Left ventricle myocardium inferior (tissue), 1 donor: ENCODE results near the gene MT1E. TPM values are rescaled to one million over a fixed set of nuclear protein-coding genes. Genes with fewer than 3 reads are reported as not detected.
A peak's percentile ranks its signal among the peaks of the same experiment; 100 is the strongest.

Source experiments
- DNase-seq: peaks from one replicate; pipeline ENCODE4 v3.0.0-alpha.2; 2020
- H3K27ac ChIP-seq: fragments of 200-600 bp; replicated peaks from 2 replicates; pipeline ENCODE4 v1.8.0; 2021
- H3K27me3 ChIP-seq: fragments of 200-600 bp; 2 replicates; pipeline ENCODE4 v1.8.0; 2021; ENCODE audit warnings: low read depth
- H3K36me3 ChIP-seq: fragments of 200-600 bp; 2 replicates; pipeline ENCODE4 v1.8.0; 2021
- H3K4me1 ChIP-seq: fragments of 200-600 bp; 2 replicates; pipeline ENCODE4 v1.8.0; 2021
- H3K4me3 ChIP-seq: fragments of 200-600 bp; 2 replicates; pipeline ENCODE4 v1.8.0; 2021; ENCODE audit warnings: mild to moderate bottlenecking, moderate library complexity
- H3K9me3 ChIP-seq: fragments of 200-600 bp; replicated peaks from 2 replicates; pipeline ENCODE4 v1.8.0; 2021
- intact Hi-C: fragments of 100-400 bp; cut with micrococcal nuclease; formaldehyde crosslinking; loops from one replicate; pipeline ENCODE4 v1.11.0; 2022
- total RNA-seq: library from RNA; stranded (reverse); fragmentation: NEBNext Ultra II Directional; extraction: Animal tissue kit (Norgen Biotek cat#: 25700); gene quantifications from one replicate; pipeline ENCODE4 v1.2.1, GENCODE V29; 2021
- TF ChIP-seq, protein P1 (sequence below): fragments of 200-600 bp; IDR thresholded peaks from 2 replicates; pipeline ENCODE4 v1.8.0; 2021; ENCODE audit warnings: antibody characterized with exemption, mild to moderate bottlenecking, borderline replicate concordance
- donor health status: DM: no; HTN: yes; CAD: no; lungs with severe emphysema.

MT1E gene
- total RNA-seq, 1 donor from 2014 or later = 126 TPM

- TF ChIP-seq, protein P1, sequence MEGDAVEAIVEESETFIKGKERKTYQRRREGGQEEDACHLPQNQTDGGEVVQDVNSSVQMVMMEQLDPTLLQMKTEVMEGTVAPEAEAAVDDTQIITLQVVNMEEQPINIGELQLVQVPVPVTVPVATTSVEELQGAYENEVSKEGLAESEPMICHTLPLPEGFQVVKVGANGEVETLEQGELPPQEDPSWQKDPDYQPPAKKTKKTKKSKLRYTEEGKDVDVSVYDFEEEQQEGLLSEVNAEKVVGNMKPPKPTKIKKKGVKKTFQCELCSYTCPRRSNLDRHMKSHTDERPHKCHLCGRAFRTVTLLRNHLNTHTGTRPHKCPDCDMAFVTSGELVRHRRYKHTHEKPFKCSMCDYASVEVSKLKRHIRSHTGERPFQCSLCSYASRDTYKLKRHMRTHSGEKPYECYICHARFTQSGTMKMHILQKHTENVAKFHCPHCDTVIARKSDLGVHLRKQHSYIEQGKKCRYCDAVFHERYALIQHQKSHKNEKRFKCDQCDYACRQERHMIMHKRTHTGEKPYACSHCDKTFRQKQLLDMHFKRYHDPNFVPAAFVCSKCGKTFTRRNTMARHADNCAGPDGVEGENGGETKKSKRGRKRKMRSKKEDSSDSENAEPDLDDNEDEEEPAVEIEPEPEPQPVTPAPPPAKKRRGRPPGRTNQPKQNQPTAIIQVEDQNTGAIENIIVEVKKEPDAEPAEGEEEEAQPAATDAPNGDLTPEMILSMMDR = no peak
- no peak for DNase-seq
- Histone ChIP-seq H3K9me3 (no peaks in the 10 kb centered on the region), H3K27ac (no peak within 1 kb of the TSS), H3K27me3 (peaks cover 49% of the 10 kb centered on the region), H3K36me3 (no peaks in the 10 kb centered on the region), H3K4me1 (no peaks in the 10 kb centered on the region), H3K4me3 (no peak within 1 kb of the TSS)
- intact Hi-C loops = no loop called here
Measured at GRCh38 chr16:56651586-56651985, 26.0 kb downstream of the MT1E start, which contains the start of gene MT1B. Gene MT1B, plus strand, starts transcription at chr16:56651886. Its CDS starts 68 bp downstream, at chr16:56651954.

GRCh38 chr16:56652600-56652999 lies 27.0 kb downstream of the MT1E start:
- H3K4me3 ChIP-seq = no peak overlapping the region
- no peak for DNase-seq
- TF ChIP-seq, protein P1 = no peak
- no peak overlapping the region for H3K27ac ChIP-seq
- H3K27me3 ChIP-seq = peaks cover 39% of the 10 kb centered on the region
- peaks cover 5% of the 10 kb centered on the region for H3K4me1 ChIP-seq
- H3K9me3 ChIP-seq = no peaks in the 10 kb centered on the region
- no peaks in the 10 kb centered on the region for H3K36me3 ChIP-seq
- intact Hi-C loops = no loop called here

- no peak for DNase-seq
- Histone ChIP-seq H3K4me3 (no peak overlapping the region), H3K36me3 (no peaks in the 10 kb centered on the region), H3K27me3 (peaks cover 33% of the 10 kb centered on the region), H3K27ac (no peak overlapping the region), H3K4me1 (peaks cover 11% of the 10 kb centered on the region), H3K9me3 (no peaks in the 10 kb centered on the region)
- TF ChIP-seq, protein P1 = no peak
- intact Hi-C loops = no loop called here
Measured at GRCh38 chr16:56653218-56653617, 27.6 kb downstream of the MT1E start.

DNA sequence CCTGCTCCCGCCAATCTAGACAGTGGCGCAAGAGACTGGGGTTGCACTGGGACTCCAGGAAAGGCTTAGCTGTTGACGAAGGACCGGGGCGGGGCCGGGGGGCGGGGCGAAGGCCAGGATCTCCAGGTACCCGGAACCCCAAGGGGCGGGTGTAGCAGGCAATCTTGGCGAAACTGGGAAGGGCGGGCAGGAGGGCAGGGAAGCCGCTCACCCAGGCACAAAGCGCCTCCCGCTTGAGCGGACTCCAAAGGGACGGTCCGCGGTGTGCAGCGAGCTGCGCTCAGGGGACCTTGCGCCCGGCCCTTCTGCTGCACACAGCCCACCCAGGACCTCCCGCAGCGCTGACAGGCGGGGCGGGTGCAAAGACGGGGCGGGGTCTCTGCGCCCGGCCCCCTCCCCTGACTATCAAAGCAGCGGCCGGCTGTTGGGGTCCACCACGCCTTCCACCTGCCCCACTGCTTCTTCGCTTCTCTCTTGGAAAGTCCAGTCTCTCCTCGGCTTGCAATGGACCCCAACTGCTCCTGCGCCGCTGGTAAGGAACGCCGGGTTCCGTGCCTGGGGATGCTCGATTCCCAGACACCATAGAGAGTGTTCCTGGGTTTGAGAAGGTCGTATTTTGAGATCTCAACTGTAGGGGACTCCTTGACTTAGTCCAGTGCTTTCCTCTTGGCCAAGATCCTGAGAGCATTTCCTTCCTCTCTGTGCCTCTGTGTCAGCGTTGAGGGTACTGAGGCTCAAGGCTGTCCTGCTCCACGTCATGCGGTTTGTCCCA lies 32.2 kb downstream of the MT1E start, which contains the start of gene MT1F:
Gene MT1F, plus strand, starts transcription at position 405 of the 772 bp plus-strand sequence. Its CDS starts 100 bp downstream, at position 505.
- no peaks in the 10 kb centered on the region for H3K36me3 ChIP-seq
- TF ChIP-seq, protein P1 = no peak
- DNase-seq = peak; percentile 73
- peaks cover 34% of the 10 kb centered on the region for H3K27me3 ChIP-seq
- peak within 1 kb of the TSS; percentile 24 for H3K27ac ChIP-seq
- intact Hi-C loops = no loop called here
- H3K4me3 ChIP-seq = peak within 1 kb of the TSS; percentile 72
- H3K9me3 ChIP-seq = no peaks in the 10 kb centered on the region
- H3K4me1 ChIP-seq = peaks cover 19% of the 10 kb centered on the region

DNA sequence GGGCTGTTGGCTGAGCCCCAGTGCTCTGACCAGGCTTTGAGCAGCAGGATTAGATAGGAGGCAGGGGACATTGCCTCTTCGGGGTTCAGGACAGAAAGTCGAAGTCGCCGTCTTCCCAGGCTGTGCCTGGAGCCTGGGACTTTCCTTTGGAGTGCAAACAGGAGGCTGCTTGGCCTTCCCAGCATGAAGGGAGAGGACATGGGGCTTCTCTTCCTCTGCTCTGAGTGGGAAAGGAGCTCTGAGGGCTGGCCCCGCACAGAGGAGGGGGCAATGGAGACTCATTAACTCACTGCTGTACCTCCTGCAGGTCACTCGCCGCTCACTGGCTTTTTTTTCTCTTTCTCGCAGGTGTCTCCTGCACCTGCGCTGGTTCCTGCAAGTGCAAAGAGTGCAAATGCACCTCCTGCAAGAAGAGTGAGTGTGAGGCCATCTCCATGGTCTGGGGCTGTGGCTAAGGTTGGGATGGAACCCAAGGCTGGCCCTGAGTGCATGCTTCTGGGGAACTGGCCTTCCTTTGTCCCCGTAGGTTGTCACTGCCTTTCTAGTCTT lies 32.8 kb downstream of the MT1E start:
- Histone ChIP-seq H3K4me1 (peaks cover 23% of the 10 kb centered on the region), H3K9me3 (no peaks in the 10 kb centered on the region), H3K27ac (no peak overlapping the region), H3K36me3 (no peaks in the 10 kb centered on the region), H3K27me3 (peaks cover 41% of the 10 kb centered on the region), H3K4me3 (peak overlapping the region; percentile 72)
- TF ChIP-seq, protein P1 = no peak
- DNase-seq = peak; percentile 43
- intact Hi-C loops = no loop called here
